ENCODE data around the gene TNPO1. TPM values are rescaled to one million over a fixed set of nuclear protein-coding genes. Genes with fewer than 3 reads are reported as not detected.

TNPO1 gene
- total and polyA plus RNA-seq, 10 of the 15 experiments (the other 5 are each of a cell fraction or from before 2014, with no cell fraction given): 18.1 to 123 (median 79.2) TPM

DNA sequence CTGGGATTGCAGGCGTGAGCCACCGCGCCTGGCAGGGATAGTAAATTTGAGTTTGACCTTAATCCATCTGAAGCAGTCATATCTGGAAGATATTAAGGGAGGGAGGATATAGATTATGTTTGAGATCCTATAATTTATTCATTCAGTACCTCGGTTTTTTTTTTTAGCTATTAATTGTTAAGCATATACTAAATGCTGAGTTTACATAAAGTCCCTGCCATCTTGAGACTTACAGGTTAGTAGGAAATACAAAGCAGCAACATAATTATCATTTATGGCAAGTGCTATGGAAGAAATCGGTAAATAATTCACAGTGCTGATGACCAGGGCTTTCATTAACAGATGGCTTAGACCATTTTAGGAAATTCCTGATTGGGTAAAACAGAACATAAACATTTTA, 72.9 kb downstream of the TNPO1 start:
- Histone ChIP-seq H3K4me1 (ENCODE audit: control insufficient read depth, insufficient read depth, low read length) (no peaks in the 10 kb centered on the region), H2AFZ (ENCODE audit: control insufficient read depth, low read depth, low read length) (no peak overlapping the region), H3K4me2 (ENCODE audit: control insufficient read depth, insufficient read depth) (no peak overlapping the region), H3K9ac (ENCODE audit: control insufficient read depth, insufficient read depth, low read length) (no peak overlapping the region), H3K27me3 (replicated peaks in 1 of 2; ENCODE audit: control insufficient read depth in 2 of 2, insufficient read depth in 2 of 2, low read length in 1 of 2) (no peaks in the 10 kb centered on the region), H3K79me2 (ENCODE audit: control insufficient read depth, insufficient read depth, low read length) (no peaks in the 10 kb centered on the region), H3K36me3 (ENCODE audit: control insufficient read depth in 2 of 2, insufficient read depth in 2 of 2, low read length in 1 of 2) (peaks cover 6 to 31% of the 10 kb centered on the region in 2 experiments), H4K20me1 (ENCODE audit: control insufficient read depth, insufficient read depth) (no peaks in the 10 kb centered on the region), H3K9me3 (replicated peaks; ENCODE audit: control insufficient read depth, insufficient read depth, low read length) (no peaks in the 10 kb centered on the region), H3K27ac (ENCODE audit: control insufficient read depth, insufficient read depth) (no peak overlapping the region), H3K4me3 (no peak overlapping the region)
- no TSS peak for BruUV-seq (replicated peaks)
- CTCF ChIA-PET: no interaction called here
- intact Hi-C loops (cut with micrococcal nuclease; ENCODE audit: unreplicated experiment): no loop called here
- POLR2A ChIA-PET: no interaction called here
- no peak for FAIRE-seq
- no peak for DNase-seq (ENCODE audit: low read depth, low spot score)
- 99% methylated on average over 5 of the region's 5 CpGs for WGBS (ENCODE audit: insufficient coverage, insufficient replicate concordance, low lambda C conversion rate, missing lambda C conversion rate)
- SMC1A ChIA-PET (ENCODE audit: uncharacterized antibody, unreplicated experiment): no interaction called here
- RAD21 ChIA-PET (ENCODE audit: unreplicated experiment): no interaction called here
- in situ Hi-C loops (cut with MboI): no loop called here
- ATAC-seq: no peak
- TF ChIP-seq POLR2AphosphoS2 (IDR thresholded peaks at IDR 0.05; ENCODE audit: low read depth, low read length): no peak
- no peak for TF ChIP-seq PKNOX1 (IDR thresholded peaks at IDR 0.05)
- TF ChIP-seq CREB1 (IDR thresholded peaks at IDR 0.05; ENCODE audit: low read depth): no peak
- TF ChIP-seq SIN3A (IDR thresholded peaks at IDR 0.05; ENCODE audit: low read depth, low read length): no peak
- TF ChIP-seq, protein P1, sequence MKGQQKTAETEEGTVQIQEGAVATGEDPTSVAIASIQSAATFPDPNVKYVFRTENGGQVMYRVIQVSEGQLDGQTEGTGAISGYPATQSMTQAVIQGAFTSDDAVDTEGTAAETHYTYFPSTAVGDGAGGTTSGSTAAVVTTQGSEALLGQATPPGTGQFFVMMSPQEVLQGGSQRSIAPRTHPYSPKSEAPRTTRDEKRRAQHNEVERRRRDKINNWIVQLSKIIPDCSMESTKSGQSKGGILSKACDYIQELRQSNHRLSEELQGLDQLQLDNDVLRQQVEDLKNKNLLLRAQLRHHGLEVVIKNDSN (IDR thresholded peaks at IDR 0.05; ENCODE audit: borderline replicate concordance, extremely low read length, insufficient read depth, low read depth, low read length): no peak
- TF ChIP-seq ZSCAN29 (IDR thresholded peaks at IDR 0.05): no peak
- no peak for TF ChIP-seq ZBTB40 (IDR thresholded peaks at IDR 0.05; ENCODE audit: borderline replicate concordance)
- no peak for TF ChIP-seq TCF12 (IDR thresholded peaks at IDR 0.05; ENCODE audit: low read depth, low read length)
- no peak for TF ChIP-seq SKIL (IDR thresholded peaks at IDR 0.05; ENCODE audit: low read depth, poor library complexity, severe bottlenecking)
- TF ChIP-seq NBN (IDR thresholded peaks at IDR 0.05): no peak
- TF ChIP-seq, protein P2, sequence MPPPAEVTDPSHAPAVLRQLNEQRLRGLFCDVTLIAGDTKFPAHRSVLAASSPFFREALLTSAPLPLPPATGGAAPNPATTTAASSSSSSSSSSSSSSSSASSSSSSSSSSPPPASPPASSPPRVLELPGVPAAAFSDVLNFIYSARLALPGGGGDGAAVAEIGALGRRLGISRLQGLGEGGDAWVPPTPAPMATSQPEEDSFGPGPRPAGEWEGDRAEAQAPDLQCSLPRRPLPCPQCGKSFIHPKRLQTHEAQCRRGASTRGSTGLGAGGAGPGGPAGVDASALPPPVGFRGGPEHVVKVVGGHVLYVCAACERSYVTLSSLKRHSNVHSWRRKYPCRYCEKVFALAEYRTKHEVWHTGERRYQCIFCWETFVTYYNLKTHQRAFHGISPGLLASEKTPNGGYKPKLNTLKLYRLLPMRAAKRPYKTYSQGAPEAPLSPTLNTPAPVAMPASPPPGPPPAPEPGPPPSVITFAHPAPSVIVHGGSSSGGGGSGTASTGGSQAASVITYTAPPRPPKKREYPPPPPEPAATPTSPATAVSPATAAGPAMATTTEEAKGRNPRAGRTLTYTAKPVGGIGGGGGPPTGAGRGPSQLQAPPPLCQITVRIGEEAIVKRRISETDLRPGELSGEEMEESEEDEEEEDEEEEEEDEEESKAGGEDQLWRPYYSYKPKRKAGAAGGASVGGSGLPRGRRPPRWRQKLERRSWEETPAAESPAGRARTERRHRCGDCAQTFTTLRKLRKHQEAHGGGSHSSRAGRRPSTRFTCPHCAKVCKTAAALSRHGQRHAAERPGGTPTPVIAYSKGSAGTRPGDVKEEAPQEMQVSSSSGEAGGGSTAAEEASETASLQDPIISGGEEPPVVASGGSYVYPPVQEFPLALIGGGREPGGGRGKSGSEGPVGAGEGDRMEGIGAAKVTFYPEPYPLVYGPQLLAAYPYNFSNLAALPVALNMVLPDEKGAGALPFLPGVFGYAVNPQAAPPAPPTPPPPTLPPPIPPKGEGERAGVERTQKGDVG (CRISPR knock-in tag; IDR thresholded peaks at IDR 0.05): no peak
- no peak for TF ChIP-seq ZNF207 (IDR thresholded peaks at IDR 0.05; ENCODE audit: borderline replicate concordance)
- TF ChIP-seq PAX8 (IDR thresholded peaks at IDR 0.05): no peak
- TF ChIP-seq CHD1 (IDR thresholded peaks at IDR 0.05; ENCODE audit: low read depth, low read length): no peak

Measured in GM12878 (cell line).